SH-SY5Y (cell line): Measurements from ENCODE around the gene OSBPL3.
A peak's percentile ranks its signal among the peaks of the same experiment; 100 is the strongest.

Experiments used
- GATA2 ChIP-seq: IDR thresholded peaks from 2 replicates; pipeline ENCODE4 v1.6.1; 2011; ENCODE audit warnings: mild to moderate bottlenecking, low read depth, low read length
- GATA3 ChIP-seq: IDR thresholded peaks from 2 replicates; pipeline ENCODE4 v1.6.1; 2011; ENCODE audit warnings: low read depth, mild to moderate bottlenecking, low read length, moderate library complexity

OSBPL3 gene

GRCh38 chr7:24908727-24909126 lies 71.3 kb downstream of the OSBPL3 start:
- no peak for TF ChIP-seq GATA2
- no peak for TF ChIP-seq GATA3

GRCh38 chr7:24908166-24908565 lies 71.8 kb downstream of the OSBPL3 start:
- 0 out of 2 replicates have a peak, but pooled peaks have one; percentile 23 for TF ChIP-seq GATA3
- no peak for TF ChIP-seq GATA2

- TF ChIP-seq GATA3 (no peak), GATA2 (no peak)
Observed at GRCh38 chr7:24907311-24907886, 72.6 kb downstream of the OSBPL3 start.

- TF ChIP-seq GATA3 (no peak), GATA2 (no peak)
Observed at GRCh38 chr7:24905996-24906770, 73.8 kb downstream of the OSBPL3 start.

GRCh38 chr7:24903559-24903958 lies 76.4 kb downstream of the OSBPL3 start:
- no peak for TF ChIP-seq GATA3
- no peak for TF ChIP-seq GATA2

GRCh38 chr7:24902931-24903330 lies 77.0 kb downstream of the OSBPL3 start:
- TF ChIP-seq GATA2 (no peak), GATA3 (no peak)

GRCh38 chr7:24902276-24902675 lies 77.7 kb downstream of the OSBPL3 start:
- no peak for TF ChIP-seq GATA3
- TF ChIP-seq GATA2: no peak

GRCh38 chr7:24899905-24900304 lies 80.1 kb downstream of the OSBPL3 start:
- no peak for TF ChIP-seq GATA2
- no peak for TF ChIP-seq GATA3

- TF ChIP-seq GATA2 (no peak), GATA3 (no peak)
Observed at GRCh38 chr7:24899161-24899560, 80.8 kb downstream of the OSBPL3 start.

GRCh38 chr7:24898691-24899090 lies 81.3 kb downstream of the OSBPL3 start:
- TF ChIP-seq GATA2 (no peak), GATA3 (no peak)

GRCh38 chr7:24896031-24896501 lies 83.9 kb downstream of the OSBPL3 start:
- TF ChIP-seq GATA3 (no peak), GATA2 (no peak)

- no peak for TF ChIP-seq GATA3
- no peak for TF ChIP-seq GATA2
Observed at GRCh38 chr7:24894429-24895221, 85.4 kb downstream of the OSBPL3 start.

GRCh38 chr7:24891311-24891735 lies 88.7 kb downstream of the OSBPL3 start:
- TF ChIP-seq GATA2 (no peak), GATA3 (no peak)

- TF ChIP-seq GATA3 (no peak), GATA2 (no peak)
Observed at GRCh38 chr7:24889611-24890010, 90.4 kb downstream of the OSBPL3 start.
